Motor neuron (in vitro differentiated cells): Measurements from ENCODE around the gene INPP5J. TPM values are rescaled to one million over a fixed set of nuclear protein-coding genes. Genes with fewer than 3 reads are reported as not detected.

Experiments
- ATAC-seq, 8 experiments: fragments of 200-7000 bp; cut with Tn5 transposase; replicated peaks in 6 of 8; 2 replicates each; pipeline ENCODE4 v1.8.0; 2021; ENCODE audit warnings: mild to moderate bottlenecking in 8 of 8, moderate library complexity in 8 of 8
- H3K27ac ChIP-seq, 2 donors: fragments of 250-450 bp; sonication (Bioruptor Pico); 2 replicates each; pipeline ENCODE4 v1.9.0; 2021; ENCODE audit warnings: antibody characterized with exemption in 2 of 2, mild to moderate bottlenecking in 2 of 2, moderate library complexity in 1 of 2
- H3K4me1 ChIP-seq, 2 donors: fragments of 250-450 bp; sonication (Bioruptor Pico); replicated peaks in 1 of 2; 2 replicates each; pipeline ENCODE4 v1.6.1; 2021; ENCODE audit warnings: antibody characterized with exemption in 2 of 2, mild to moderate bottlenecking in 2 of 2, moderate library complexity in 1 of 2
- H3K4me3 ChIP-seq, 5 donors: fragments of 250-450 bp; sonication (Bioruptor Pico); 2 replicates each; pipeline ENCODE4 v1.9.0; 2021; ENCODE audit warnings: antibody characterized with exemption in 5 of 5, mild to moderate bottlenecking in 5 of 5, moderate library complexity in 4 of 5
- WGBS, 10 experiments: fragments of 450-650 bp; shearing (Covaris generic); methylation state at CpG; one replicate each; pipeline ENCODE4 v1.0.0; 2022; 5-methylcytosine and 5-hydroxymethylcytosine counted together
- in situ Hi-C, 9 experiments: fragments of 400-800 bp; cut with MboI; loops; one replicate each; pipeline ENCODE4 v1.15.0; 2021; ENCODE audit warnings: low sequenced_read_pairs in 9 of 9, low pct_unique_long_range_greater_than_20kb in 2 of 9; ENCODE audit not compliant: unreplicated experiment in 9 of 9
- total RNA-seq, 8 experiments: library from RNA; unstranded; fragments of 300-600 nt; gene quantifications; 2 replicates each; pipeline versions ENCODE4 v1.2.3 to v1.2.4, GENCODE V29; 2022

The INPP5J gene
- total RNA-seq, 8 experiments from 2014 or later: 1.2 to 6.0 (median 3.6) TPM

DNA sequence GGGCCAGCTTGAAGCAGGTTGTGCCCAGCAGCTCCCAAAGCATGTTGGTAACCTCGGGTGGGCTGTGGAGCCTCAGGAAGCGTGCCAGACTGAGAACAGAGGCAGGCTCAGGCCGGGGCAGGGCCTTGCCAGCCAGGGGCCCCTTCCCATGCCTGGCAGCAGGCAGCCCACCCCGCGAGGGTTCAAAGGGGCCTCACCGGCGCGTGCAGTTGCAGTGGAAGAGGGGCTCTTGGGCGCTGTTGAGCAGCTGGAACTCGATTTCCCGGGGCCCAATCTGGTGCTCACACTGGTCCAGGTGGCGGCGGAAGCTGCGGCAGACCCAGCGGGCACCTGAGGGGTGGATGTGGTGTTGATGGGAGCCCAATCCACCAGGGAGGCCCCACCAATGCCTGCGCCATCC lies 13.9 kb downstream of the INPP5J start:
- H3K27ac ChIP-seq: no peak overlapping the region
- no peak overlapping the region for H3K4me3 ChIP-seq
- in situ Hi-C loops: loop anchor here in 1 of 9 experiments (25.0 kb wide), 1 partner anchor 101 kb away; no protein-coding TSS in a partner anchor
- no peak for ATAC-seq
- H3K4me1 ChIP-seq: no peaks in the 10 kb centered on the region
- 76 to 91% methylated on average over 4 to 7 of the region's 16 CpGs; no CpG with 5 or more reads in 8 of the 10 experiments for WGBS, 10 experiments

DNA sequence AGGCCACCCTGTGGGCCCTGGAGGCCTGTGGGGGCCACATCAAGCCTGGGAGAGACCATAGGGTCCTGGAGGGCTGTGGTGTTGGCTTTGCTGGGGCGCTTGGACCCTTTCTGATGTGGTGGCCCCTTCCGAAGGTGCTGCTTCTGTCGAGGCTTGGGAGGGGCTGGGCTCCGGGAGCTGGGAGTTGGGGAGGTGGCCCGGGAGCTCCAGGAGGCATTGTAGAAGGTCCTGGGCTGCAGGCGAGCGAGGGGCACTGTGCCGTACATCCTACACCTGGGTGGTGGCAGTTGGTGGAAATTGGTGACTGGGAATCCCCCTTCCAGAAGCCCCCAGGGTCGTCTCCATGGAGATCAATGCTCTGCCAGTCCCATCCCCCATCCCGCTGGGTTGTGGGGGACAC lies 15.0 kb downstream of the INPP5J start:
- H3K4me3 ChIP-seq: no peak overlapping the region
- in situ Hi-C loops: loop anchor here in 1 of 9 experiments (25.0 kb wide), 1 partner anchor 100 kb away; no protein-coding TSS in a partner anchor
- ATAC-seq: no peak
- 35% methylated on average over 4 of the region's 10 CpGs; no CpG with 5 or more reads in 9 of the 10 experiments for WGBS, 10 experiments
- H3K4me1 ChIP-seq: no peaks in the 10 kb centered on the region
- H3K27ac ChIP-seq: no peak overlapping the region

DNA sequence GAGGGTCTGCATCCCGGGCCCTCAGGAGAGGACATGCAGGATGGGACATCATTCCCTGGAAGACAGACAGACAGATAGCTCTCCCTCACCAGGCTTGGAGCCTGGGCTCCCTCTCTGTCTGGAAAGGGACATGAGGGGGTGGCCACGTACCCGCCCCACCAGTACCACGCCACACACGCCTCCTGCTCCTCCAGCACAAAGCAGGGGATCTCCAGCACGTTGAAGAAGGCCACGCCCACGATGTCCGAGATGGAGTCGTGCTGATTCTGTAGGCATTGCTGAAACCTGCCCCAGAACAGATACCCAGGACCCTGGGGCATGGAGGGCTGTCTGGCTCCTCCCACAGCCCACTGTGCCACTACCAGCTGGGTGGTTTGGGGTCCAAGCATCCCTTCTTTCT lies 15.4 kb downstream of the INPP5J start:
- WGBS, 10 experiments: 0 to 100% (median 80%) methylated on average over 1 to 5 of the region's 10 CpGs; no CpG with 5 or more reads in 5 of the 10 experiments
- in situ Hi-C loops: loop anchor here in 1 of 9 experiments (25.0 kb wide), 1 partner anchor 99 kb away; no protein-coding TSS in a partner anchor
- H3K4me3 ChIP-seq: no peak overlapping the region
- H3K27ac ChIP-seq: no peak overlapping the region
- no peak for ATAC-seq
- H3K4me1 ChIP-seq: no peaks in the 10 kb centered on the region

- in situ Hi-C loops: loop anchor here in 1 of 9 experiments (25.0 kb wide), 1 partner anchor 98 kb away; no protein-coding TSS in a partner anchor
- H3K4me1 ChIP-seq: no peaks in the 10 kb centered on the region
- 29 to 92% (median 80%) methylated on average over 1 to 3 of the region's 3 CpGs; no CpG with 5 or more reads in 5 of the 10 experiments for WGBS, 10 experiments
- no peak overlapping the region for H3K4me3 ChIP-seq
- no peak for ATAC-seq
- H3K27ac ChIP-seq: no peak overlapping the region
These were observed 16.3 kb downstream of the INPP5J start for GRCh38 chr22:31139066-31139465.

DNA sequence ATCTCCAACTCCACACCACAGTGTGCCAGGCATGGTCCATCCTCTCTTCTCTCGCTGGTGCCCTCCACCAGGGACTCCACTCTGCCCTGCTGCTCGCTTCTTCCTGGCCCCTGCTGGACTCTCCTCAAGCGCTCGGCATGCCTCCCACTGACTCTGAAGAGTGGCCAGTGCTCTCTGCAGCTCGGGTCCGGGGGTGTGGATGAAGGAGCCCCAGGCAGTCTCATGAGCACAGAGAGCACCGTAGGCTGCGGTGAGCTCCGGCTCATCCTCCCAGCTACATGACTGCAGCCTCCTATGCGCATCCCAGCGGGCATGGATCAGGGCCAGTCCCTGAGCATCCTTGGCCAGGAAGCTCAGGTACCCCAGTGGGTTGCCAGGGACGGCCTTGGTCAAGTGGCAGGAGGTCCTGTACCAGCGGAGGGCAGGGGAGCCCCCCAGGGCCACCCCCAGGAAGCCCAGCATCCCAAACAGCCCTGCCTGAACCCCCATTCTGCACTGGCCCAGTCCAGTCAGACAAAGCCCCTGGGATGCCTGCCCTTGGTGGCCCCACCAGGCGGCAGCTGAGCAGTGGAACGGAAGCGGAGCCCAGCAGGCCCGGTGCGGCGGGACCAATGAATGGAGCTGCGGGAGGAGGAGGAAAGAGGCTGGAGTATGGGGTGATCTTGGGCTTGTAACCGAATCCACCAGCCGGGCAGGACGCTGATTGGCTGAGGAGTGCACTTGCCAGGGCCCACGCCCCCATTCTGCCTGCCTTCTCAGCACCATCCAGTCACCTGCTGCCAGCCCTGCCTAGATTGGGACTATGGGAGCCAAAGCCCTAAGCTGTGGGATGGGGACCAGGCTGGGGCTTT lies 17.3 kb downstream of the INPP5J start, which contains the start of gene PLA2G3:
PLA2G3 (minus strand) TSS at position 643 of the 851 bp plus-strand sequence; CDS start at position 489, 154 bp downstream.
- Histone ChIP-seq H3K4me1 (no peaks in the 10 kb centered on the region), H3K27ac (no peak within 1 kb of the TSS), H3K4me3 (no peak within 1 kb of the TSS)
- WGBS, 10 experiments: 11 to 30% (median 17%) methylated on average over 1 to 11 of the region's 24 CpGs; no CpG with 5 or more reads in 5 of the 10 experiments
- in situ Hi-C loops: loop anchor here in 1 of 9 experiments (25.0 kb wide), 1 partner anchor 97 kb away; no protein-coding TSS in a partner anchor
- ATAC-seq: peak; percentile 42 to 99 (median 64)

GRCh38 chr22:31140746-31141145 lies 18.0 kb downstream of the INPP5J start:
- no peak overlapping the region for H3K4me3 ChIP-seq
- in situ Hi-C loops: loop anchor here in 1 of 9 experiments (25.0 kb wide), 1 partner anchor 97 kb away; no protein-coding TSS in a partner anchor
- WGBS, 10 experiments: 40 to 100% (median 90%) methylated on average over 1 to 2 of the region's 5 CpGs; no CpG with 5 or more reads in 6 of the 10 experiments
- H3K4me1 ChIP-seq: no peaks in the 10 kb centered on the region
- no peak overlapping the region for H3K27ac ChIP-seq
- ATAC-seq: peak in 1 of 8 experiments; percentile 15

GRCh38 chr22:31141551-31141950 lies 18.8 kb downstream of the INPP5J start:
- 40 to 100% methylated on average over 1 of the region's 2 CpGs; no CpG with 5 or more reads in 8 of the 10 experiments for WGBS, 10 experiments
- ATAC-seq: no peak
- no peak overlapping the region for H3K4me3 ChIP-seq
- no peaks in the 10 kb centered on the region for H3K4me1 ChIP-seq
- in situ Hi-C loops: loop anchor here in 1 of 9 experiments (25.0 kb wide), 1 partner anchor 96 kb away; no protein-coding TSS in a partner anchor
- no peak overlapping the region for H3K27ac ChIP-seq

DNA sequence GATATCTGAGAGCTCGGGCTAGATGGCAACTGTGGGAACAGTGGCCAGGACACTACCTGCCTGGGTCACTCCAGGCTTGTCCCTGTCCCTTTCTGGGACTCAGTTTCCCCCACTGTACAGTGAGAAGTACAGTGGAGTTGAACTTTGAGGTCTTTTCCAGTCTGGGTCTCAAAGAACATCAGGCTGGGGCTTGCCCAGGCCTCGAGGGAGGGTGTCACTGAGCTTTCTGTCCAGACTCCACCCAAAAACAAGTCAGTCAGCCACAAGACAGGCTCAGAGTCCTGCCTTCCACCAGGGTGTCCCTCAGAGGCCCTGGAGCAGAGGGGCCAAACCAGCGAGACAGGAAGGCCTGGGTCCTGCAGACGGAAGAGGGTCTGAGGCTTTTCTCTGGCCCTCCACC lies 19.5 kb downstream of the INPP5J start:
- WGBS, 10 experiments: 40 to 100% methylated on average over 1 of the region's 4 CpGs; no CpG with 5 or more reads in 8 of the 10 experiments
- in situ Hi-C loops: loop anchor here in 1 of 9 experiments (25.0 kb wide), 1 partner anchor 95 kb away; no protein-coding TSS in a partner anchor
- H3K4me3 ChIP-seq: no peak overlapping the region
- H3K4me1 ChIP-seq: no peaks in the 10 kb centered on the region
- peak in 2 of 8 experiments; percentile 74 to 75 for ATAC-seq
- H3K27ac ChIP-seq: no peak overlapping the region

- no peaks in the 10 kb centered on the region for H3K4me1 ChIP-seq
- in situ Hi-C loops: loop anchor here in 1 of 9 experiments (25.0 kb wide), 1 partner anchor 94 kb away; no protein-coding TSS in a partner anchor
- no peak for ATAC-seq
- H3K27ac ChIP-seq: no peak overlapping the region
- H3K4me3 ChIP-seq: no peak overlapping the region
- 47 to 100% (median 93%) methylated on average over 1 to 3 of the region's 3 CpGs; no CpG with 5 or more reads in 2 of the 10 experiments for WGBS, 10 experiments
These were observed 20.3 kb downstream of the INPP5J start for GRCh38 chr22:31143038-31143437.

DNA sequence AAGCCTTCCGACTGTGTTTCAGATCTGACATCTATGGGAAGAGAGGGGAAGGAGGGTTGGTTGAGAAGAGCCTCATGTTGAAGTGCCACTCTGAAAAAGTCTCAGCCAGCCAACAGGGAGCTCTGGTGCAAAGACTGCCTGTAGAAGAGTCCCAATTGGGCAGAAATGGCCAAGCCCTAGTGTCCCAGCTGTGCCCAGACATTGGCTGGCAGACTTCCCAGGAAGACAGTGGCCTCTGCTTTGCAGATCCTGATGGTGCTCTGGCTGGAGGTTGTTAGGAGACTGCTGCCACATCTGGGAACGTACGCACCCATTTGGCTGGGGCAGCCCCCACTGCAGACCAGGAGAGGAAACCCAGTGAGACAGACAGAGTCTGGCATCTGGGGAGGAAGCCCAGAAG lies 20.8 kb downstream of the INPP5J start:
- no peaks in the 10 kb centered on the region for H3K4me1 ChIP-seq
- H3K4me3 ChIP-seq: no peak overlapping the region
- no peak for ATAC-seq
- H3K27ac ChIP-seq: no peak overlapping the region
- in situ Hi-C loops: loop anchor here in 1 of 9 experiments (25.0 kb wide), 1 partner anchor 94 kb away; no protein-coding TSS in a partner anchor
- WGBS, 10 experiments: 25 to 90% (median 83%) methylated on average over 1 to 3 of the region's 3 CpGs; no CpG with 5 or more reads in 5 of the 10 experiments

GRCh38 chr22:31144223-31144622 lies 21.5 kb downstream of the INPP5J start:
- Histone ChIP-seq H3K27ac (no peak overlapping the region), H3K4me1 (no peaks in the 10 kb centered on the region), H3K4me3 (no peak overlapping the region)
- in situ Hi-C loops: loop anchor here in 1 of 9 experiments (25.0 kb wide), 1 partner anchor 93 kb away; no protein-coding TSS in a partner anchor
- no peak for ATAC-seq

DNA sequence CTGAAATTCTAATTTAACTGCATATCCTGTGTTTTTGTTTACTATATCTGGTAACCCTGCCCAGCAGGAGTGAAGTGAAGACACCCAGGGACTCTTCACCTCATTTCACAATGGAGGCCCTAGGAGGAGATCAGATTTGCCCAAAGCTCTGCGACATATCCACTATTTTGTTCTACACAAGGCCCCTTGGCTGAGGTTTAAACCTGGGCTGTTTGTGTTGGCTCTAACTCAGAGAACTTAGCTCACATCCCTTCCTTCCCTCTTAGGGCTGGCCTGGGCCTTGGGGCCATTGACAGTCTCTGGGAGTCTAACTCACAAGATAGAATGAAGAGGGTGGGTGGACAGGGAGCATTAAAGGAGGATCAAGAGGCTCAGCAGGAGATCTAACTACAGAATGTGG lies 25.7 kb downstream of the INPP5J start:
- WGBS, 10 experiments: 100% methylated on average over 1 of the region's 1 CpG; no CpG with 5 or more reads in 6 of the 10 experiments
- H3K4me1 ChIP-seq: no peaks in the 10 kb centered on the region
- in situ Hi-C loops: loop anchor here in 1 of 9 experiments (25.0 kb wide), 1 partner anchor 89 kb away; no protein-coding TSS in a partner anchor
- ATAC-seq: peak in 4 of 8 experiments; percentile 7 to 56 (median 30)
- no peak overlapping the region for H3K4me3 ChIP-seq
- H3K27ac ChIP-seq: no peak overlapping the region
